ENCODE data around the gene FBXO21.
"Not testable (repeated sequence)": the region's sequence is repeated elsewhere in the genome, so short reads cannot be mapped to it uniquely, and the experiment has no call there.

Gene FBXO21, protein sequence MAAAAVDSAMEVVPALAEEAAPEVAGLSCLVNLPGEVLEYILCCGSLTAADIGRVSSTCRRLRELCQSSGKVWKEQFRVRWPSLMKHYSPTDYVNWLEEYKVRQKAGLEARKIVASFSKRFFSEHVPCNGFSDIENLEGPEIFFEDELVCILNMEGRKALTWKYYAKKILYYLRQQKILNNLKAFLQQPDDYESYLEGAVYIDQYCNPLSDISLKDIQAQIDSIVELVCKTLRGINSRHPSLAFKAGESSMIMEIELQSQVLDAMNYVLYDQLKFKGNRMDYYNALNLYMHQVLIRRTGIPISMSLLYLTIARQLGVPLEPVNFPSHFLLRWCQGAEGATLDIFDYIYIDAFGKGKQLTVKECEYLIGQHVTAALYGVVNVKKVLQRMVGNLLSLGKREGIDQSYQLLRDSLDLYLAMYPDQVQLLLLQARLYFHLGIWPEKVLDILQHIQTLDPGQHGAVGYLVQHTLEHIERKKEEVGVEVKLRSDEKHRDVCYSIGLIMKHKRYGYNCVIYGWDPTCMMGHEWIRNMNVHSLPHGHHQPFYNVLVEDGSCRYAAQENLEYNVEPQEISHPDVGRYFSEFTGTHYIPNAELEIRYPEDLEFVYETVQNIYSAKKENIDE

DNA sequence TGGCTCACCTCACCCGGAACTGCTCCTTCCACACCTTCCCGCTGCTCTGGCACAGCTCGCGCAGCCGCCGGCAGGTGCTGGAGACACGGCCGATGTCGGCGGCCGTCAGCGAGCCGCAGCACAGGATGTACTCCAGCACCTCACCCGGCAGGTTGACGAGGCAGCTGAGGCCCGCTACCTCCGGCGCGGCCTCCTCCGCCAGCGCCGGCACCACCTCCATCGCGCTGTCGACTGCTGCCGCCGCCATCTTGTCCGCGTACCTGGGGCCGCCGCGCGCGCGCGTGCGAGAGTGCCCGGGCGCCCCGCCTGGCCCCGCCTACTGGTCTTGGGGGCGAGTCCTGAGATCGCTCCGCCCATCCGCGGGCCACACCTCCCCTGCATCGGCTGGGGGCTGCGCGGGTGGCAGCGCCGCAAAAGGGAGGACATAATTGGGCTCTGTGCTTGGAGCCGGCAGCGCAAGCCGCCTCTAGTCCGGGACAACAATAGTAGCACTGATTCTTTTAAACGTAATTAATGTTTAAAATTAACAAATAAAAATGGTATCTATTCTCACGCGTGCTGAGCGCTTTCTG lies at the start of gene FBXO21:
Gene FBXO21, minus strand, starts transcription at position 261 of the 572 bp plus-strand sequence. Its CDS starts 14 bp downstream, at position 247.
- DNase-seq: peak; percentile 92

GRCh38 chr12:117236456-117237001 lies 46.3 kb upstream of the FBXO21 start:
- peak; percentile 88 for DNase-seq

- DNase-seq: no peak
These were observed 45.0 kb upstream of the FBXO21 start for GRCh38 chr12:117235261-117235660.

DNA sequence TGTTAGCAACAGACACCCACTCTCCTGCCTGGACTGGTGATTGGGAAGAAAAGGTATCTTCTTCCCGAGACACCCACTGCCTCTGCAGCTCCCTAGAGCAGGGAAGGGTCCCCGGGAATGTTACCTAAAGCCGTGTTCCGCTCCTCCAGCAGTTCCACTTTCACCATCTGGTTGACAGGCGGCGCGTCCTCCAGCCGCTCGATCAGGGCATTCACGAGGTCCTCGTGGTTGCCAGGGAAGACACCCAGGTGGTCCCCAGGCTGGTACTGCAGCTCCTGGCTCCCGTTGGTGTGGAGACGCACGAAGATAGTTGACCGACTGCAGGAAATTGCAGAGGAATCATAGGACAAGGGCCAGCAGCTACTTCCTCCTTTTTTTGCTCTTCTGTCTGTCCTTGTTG lies 44.2 kb upstream of the FBXO21 start:
- no peak for DNase-seq

GRCh38 chr12:117231750-117232149 lies 41.5 kb upstream of the FBXO21 start:
- peak; percentile 11 for DNase-seq

GRCh38 chr12:117228239-117228638 lies 38.0 kb upstream of the FBXO21 start:
- DNase-seq: no peak

- DNase-seq: no peak
These were observed 36.9 kb upstream of the FBXO21 start for GRCh38 chr12:117227000-117227653.

DNA sequence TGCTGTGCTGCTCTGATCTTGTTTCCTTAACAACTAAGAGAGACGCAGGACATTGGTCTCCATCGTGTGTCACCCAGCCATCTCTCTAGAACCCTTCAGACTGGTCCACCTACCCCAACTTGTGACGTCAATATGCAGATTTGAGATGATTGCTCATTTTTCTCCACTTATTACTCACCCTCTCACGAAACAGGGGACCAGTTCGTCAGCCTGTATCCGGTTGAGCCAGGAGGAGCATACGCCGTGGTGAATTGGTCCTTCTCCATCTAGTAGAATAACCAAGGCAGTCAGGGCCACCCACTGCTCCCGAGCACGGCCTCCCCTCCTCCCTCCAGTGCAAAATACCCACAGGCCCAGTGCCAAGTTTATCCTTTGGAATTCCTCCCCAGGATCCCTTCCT lies 36.2 kb upstream of the FBXO21 start:
- no peak for DNase-seq

- no peak for DNase-seq
These were observed 34.9 kb upstream of the FBXO21 start for GRCh38 chr12:117225179-117225578.

- DNase-seq: not testable (repeated sequence)
These were observed 30.7 kb upstream of the FBXO21 start for GRCh38 chr12:117220947-117221346.

GRCh38 chr12:117218149-117218548 lies 27.9 kb upstream of the FBXO21 start:
- no peak for DNase-seq

- no peak for DNase-seq
These were observed 26.4 kb upstream of the FBXO21 start for GRCh38 chr12:117216686-117217085.

- no peak for DNase-seq
These were observed 24.5 kb upstream of the FBXO21 start for GRCh38 chr12:117214797-117215196.

GRCh38 chr12:117213295-117213808 lies 23.1 kb upstream of the FBXO21 start:
- DNase-seq: no peak

GRCh38 chr12:117212563-117213190 lies 22.4 kb upstream of the FBXO21 start:
- peak; percentile 85 for DNase-seq

DNA sequence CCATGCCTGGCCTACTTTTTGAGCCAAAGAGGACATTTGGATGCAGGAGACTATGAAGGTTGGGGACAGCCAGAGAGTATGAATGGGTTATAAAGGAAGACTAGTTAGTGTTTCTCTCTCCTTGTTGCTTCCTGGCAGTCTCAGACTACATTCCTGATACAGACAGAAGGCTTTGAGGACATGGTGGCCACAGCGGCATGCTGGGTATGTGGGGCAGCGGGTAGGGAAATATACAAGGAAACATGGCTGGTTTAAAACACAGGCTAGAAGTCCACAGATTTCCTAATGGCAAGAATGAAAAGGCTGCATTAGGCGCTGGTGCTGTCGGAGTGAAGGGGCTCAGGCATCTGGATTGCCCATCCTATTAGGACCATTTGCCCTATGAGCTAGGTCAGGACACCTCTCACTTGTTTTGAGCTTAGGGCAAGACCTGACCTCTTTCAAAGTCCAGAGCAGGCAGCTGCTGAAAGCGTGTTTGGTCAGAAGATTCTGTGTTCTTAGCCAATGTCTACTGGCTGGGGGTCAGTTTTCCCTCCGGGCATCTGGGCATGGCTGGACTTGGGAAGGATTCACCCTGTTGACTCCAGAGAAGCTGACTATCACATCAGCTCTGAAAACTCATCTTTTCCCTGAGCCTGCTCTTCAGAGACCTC lies 20.1 kb upstream of the FBXO21 start:
- no peak for DNase-seq

DNA sequence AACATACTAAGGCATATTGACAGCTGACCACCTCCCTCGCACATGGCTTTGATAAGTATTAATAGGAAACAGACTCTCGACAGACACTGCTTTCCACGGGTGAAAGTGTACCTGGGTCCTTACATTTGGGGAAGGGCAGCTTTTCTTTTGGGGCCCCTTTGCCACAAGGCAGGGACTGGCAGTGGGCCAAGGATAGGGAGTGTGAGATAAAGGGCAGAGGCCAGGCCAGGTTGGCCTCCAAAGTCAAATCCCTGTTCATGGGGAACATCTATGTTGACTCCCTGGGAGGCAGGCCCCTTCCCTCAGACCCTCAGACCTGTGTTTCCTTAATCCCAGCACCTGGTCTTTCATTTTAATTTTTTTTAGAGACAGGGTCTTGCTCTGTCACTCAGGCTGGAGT lies 19.4 kb upstream of the FBXO21 start:
- DNase-seq: no peak

DNA sequence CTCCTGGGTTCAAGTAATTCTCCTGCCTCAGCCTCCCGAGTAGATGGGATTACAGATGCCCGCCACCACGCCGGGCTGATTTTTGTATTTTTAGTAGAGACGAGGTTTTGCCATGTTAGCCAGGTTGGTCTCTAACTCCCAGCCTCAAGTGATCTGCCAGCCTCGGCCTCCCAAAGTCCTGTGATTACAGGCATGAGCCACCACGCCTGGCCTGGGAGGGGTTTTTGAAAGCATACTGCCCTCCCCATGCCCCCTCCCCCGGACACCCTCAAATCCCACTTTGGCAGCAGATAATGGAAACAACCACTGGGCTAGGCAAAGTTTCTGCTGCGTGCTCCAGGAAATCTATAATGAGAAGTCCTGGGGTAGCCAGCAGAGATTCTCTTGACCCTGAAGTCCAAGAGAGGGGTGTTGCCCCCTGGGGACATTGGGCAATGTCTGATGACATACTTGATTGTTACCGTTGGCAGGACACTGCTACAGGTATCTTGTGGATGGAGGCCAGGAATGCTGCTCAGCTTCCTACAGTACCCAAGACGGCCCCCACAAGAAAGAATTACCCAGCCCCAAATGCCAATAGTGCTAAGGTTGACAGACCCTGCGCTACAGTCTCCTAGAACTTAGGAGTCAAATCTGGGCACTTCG lies 18.7 kb upstream of the FBXO21 start:
- DNase-seq: no peak

- DNase-seq: no peak
These were observed 17.9 kb upstream of the FBXO21 start for GRCh38 chr12:117208206-117208605.

DNA sequence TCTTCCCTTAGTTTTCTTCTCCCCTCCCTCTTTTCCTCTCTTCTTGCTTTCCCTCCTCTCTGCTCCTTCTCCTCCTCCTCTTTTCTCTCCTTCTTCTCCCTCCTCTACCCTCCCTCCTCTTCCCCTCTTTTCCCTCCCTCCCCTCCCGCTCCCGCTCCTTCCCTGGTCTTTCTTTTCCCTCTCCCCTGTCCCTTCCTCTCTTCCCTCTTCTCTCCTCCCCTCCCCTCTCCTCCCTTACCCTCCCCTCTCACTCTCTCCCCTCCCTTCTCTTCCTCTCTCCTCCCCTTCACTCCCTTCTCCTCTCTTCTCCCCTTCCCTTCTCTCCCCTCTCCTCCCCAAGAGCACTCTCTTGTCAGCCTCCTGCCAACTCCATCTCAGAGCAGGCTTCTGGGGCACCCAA lies 17.4 kb upstream of the FBXO21 start:
- DNase-seq: no peak

DNA sequence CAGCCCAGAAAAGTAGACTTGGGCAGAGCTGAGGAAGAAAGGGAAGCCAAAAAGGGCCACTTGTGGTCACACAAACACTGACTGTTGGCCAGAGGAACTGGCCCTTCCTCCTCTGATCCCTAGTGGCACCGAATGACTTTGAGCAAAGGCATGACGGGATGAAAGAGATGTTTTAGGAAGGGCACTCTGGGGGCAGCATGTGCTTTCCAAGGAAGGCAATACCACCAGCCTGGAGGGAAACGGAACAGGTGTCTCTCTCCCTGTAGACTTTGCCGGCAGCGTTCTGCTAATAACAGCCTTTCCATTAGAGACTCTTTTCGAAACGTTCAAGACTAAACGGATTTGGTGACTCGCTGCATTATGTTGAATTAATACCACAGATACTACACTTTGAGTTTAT lies 12.3 kb upstream of the FBXO21 start:
- DNase-seq: peak; percentile 42

All from NCI-H82 (cell line).